Keratinocyte (primary cell): ENCODE data around the gene EPHB1. TPM values are rescaled to one million over a fixed set of nuclear protein-coding genes. Genes with fewer than 3 reads are reported as not detected.

Source experiments
- DNase-seq: peaks from one replicate; pipeline ENCODE4 v3.0.0-alpha.2; 2011; ENCODE audit warnings: low read depth, missing footprints, low spot score
- FAIRE-seq: peaks from 2 replicates; lab custom pipeline; 2011; peaks lifted over from hg19 to GRCh38; lab: Jason Lieb, UNC
- H2AFZ ChIP-seq: 2 replicates; pipeline ENCODE4 v1.6.0; 2012; ENCODE audit warnings: low read length, control low read depth, inconsistent platforms; ENCODE audit not compliant: control insufficient read depth
- H3K27ac ChIP-seq: 2 replicates; pipeline ENCODE4 v1.5.1; 2011; ENCODE audit warnings: low read length; ENCODE audit not compliant: control insufficient read depth, insufficient read depth
- H3K27me3 ChIP-seq: 3 replicates; pipeline ENCODE4 v1.6.0; 2011; ENCODE audit warnings: low read length; ENCODE audit not compliant: control insufficient read depth, insufficient read depth; ENCODE audit errors: extremely low read depth
- H3K36me3 ChIP-seq, 2 experiments: 2 replicates in 1 of 2; 3 replicates in 1 of 2; pipeline ENCODE4 v1.5.1; 2011; ENCODE audit warnings: low read length in 2 of 2, mild to moderate bottlenecking in 1 of 2; ENCODE audit not compliant: control insufficient read depth in 2 of 2, insufficient read depth in 2 of 2; ENCODE audit errors: extremely low read depth in 1 of 2
- H3K4me1 ChIP-seq: 3 replicates; pipeline ENCODE4 v1.5.1; 2011; ENCODE audit warnings: low read length; ENCODE audit not compliant: control insufficient read depth, insufficient read depth; ENCODE audit errors: extremely low read depth
- H3K4me2 ChIP-seq: 3 replicates; pipeline ENCODE4 v1.6.0; 2011; ENCODE audit warnings: low read depth, low read length; ENCODE audit not compliant: control insufficient read depth, insufficient read depth; ENCODE audit errors: extremely low read depth
- H3K4me3 ChIP-seq, 3 experiments: fragments of 200-600 bp in 1 of 3; sonication (generic) in 1 of 3; 2 replicates in 2 of 3; 3 replicates in 1 of 3; pipeline ENCODE4 v1.5.1; 2011 to 2016; ENCODE audit warnings: low read length in 3 of 3, mild to moderate bottlenecking in 3 of 3, control low read depth in 2 of 3, inconsistent platforms in 1 of 3, low read depth in 1 of 3, mixed read lengths in 1 of 3, mixed run types in 1 of 3, moderate library complexity in 1 of 3; ENCODE audit not compliant: control insufficient read depth in 2 of 3, insufficient read depth in 2 of 3; ENCODE audit errors: extremely low read depth in 1 of 3
- H3K79me2 ChIP-seq: 2 replicates; pipeline ENCODE4 v1.6.0; 2012; ENCODE audit warnings: low read length; ENCODE audit not compliant: control insufficient read depth, insufficient read depth
- H3K9ac ChIP-seq: 3 replicates; pipeline ENCODE4 v1.6.0; 2011; ENCODE audit warnings: low read length; ENCODE audit not compliant: control insufficient read depth, insufficient read depth; ENCODE audit errors: extremely low read depth
- H3K9me1 ChIP-seq: 3 replicates; pipeline ENCODE4 v1.6.0; 2011; ENCODE audit warnings: low read length; ENCODE audit not compliant: control insufficient read depth, insufficient read depth; ENCODE audit errors: extremely low read depth
- H3K9me3 ChIP-seq: 2 replicates; pipeline ENCODE4 v1.5.1; 2012; ENCODE audit warnings: low read depth, low read length; ENCODE audit not compliant: control insufficient read depth
- H4K20me1 ChIP-seq: 3 replicates; pipeline ENCODE4 v1.6.0; 2011; ENCODE audit warnings: low read length; ENCODE audit not compliant: control insufficient read depth, insufficient read depth; ENCODE audit errors: extremely low read depth
- CTCF ChIP-seq, 3 experiments: IDR thresholded peaks in 1 of 3; conservative IDR thresholded peaks in 1 of 3; optimal IDR thresholded peaks in 1 of 3; 2 replicates in 2 of 3; 3 replicates in 1 of 3; pipeline versions ENCODE3 to v1.5.1; 2011; ENCODE audit warnings: low read length in 3 of 3, mild to moderate bottlenecking in 3 of 3, moderate library complexity in 2 of 3, control low read depth in 1 of 3, inconsistent platforms in 1 of 3; ENCODE audit not compliant: insufficient read depth in 2 of 3; ENCODE audit errors: extremely low read depth in 1 of 3
- EZH2 ChIP-seq: IDR thresholded peaks from one replicate; pipeline ENCODE4 v1.6.1; 2012; ENCODE audit warnings: inconsistent platforms, mild to moderate bottlenecking, low read length, moderate library complexity
- dilution Hi-C: fragments of 300-500 bp; cut with MboI; formaldehyde crosslinking; loops from one replicate; pipeline ENCODE4 v1.7.0; 2020; ENCODE audit warnings: low sequenced_read_pairs; ENCODE audit not compliant: extremely low pct_ligation_motif_present
- polyA plus RNA-seq, 5 experiments: library from polyadenylated mRNA; depleted of rRNA in 3 of 5; stranded (reverse) in 3 of 5; stranded (forward) in 1 of 5; unstranded in 1 of 5; fragments of >200 nt; gene quantifications; 1 replicate in 1 of 5; 2 replicates in 3 of 5; 3 replicates in 1 of 5; pipeline versions ENCODE4 v1.2.1 to v1.2.3, GENCODE V29; 2011 to 2012; ENCODE audit warnings: missing spikeins in 2 of 5, low read depth in 1 of 5, low replicate concordance in 1 of 5

Gene EPHB1
- polyA plus RNA-seq, 1 donor (not counting 4 experiments of a cell fraction or from before 2014, with no cell fraction given): 0.01 TPM

DNA sequence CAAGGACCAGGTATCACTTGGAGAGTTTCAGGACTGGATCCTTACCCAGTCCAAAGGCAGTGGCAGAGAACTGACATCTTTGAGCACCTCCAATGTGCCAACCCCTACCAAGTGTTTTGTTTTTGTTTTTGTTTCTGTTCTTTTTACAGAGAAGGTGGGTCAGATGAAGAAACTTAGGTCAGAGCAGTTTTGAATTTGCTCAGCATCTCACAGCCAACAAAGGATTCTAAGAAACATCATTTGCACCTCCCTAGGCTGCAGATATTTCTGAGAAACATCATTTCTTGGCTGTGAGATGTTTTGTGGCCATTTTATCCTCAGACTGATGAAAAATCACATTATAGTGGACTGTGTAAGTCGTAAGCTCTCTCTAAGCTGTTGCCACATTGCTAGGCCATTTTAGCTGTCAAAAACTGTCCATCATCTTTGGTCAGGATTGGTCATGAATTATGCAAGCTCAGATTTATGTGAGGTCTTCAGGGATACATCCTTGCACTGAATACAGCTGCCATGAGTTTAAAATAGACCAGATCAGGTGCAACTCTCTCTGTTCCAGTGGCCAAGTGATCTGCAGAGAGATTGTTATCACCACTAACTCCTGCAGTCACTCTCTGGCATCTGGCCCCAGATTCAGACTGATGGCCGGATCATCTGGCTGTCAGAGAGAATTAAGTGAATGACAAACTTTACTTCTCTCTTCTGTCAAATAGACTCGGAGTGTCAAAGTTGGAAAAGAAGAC is 341.5 kb downstream of the EPHB1 start:
- no peak for DNase-seq
- Histone ChIP-seq H4K20me1 (no peaks in the 10 kb centered on the region), H3K4me3 (no peak overlapping the region), H3K79me2 (no peaks in the 10 kb centered on the region), H3K27me3 (no peaks in the 10 kb centered on the region), H3K9me3 (no peaks in the 10 kb centered on the region), H3K27ac (no peak overlapping the region), H3K9ac (no peak overlapping the region), H2AFZ (no peak overlapping the region), H3K4me2 (no peak overlapping the region), H3K4me1 (no peaks in the 10 kb centered on the region), H3K9me1 (no peaks in the 10 kb centered on the region), H3K36me3 (no peaks in the 10 kb centered on the region)
- no peak for TF ChIP-seq EZH2
- no peak for TF ChIP-seq CTCF (optimal IDR thresholded peaks at IDR 0.05 in 1 of 3, IDR thresholded peaks at IDR 0.05 in 1 of 3, conservative IDR thresholded peaks at IDR 0.05 in 1 of 3; ENCODE audit: extremely low read depth in 1 of 3, insufficient read depth in 2 of 3, low read length in 3 of 3)
- dilution Hi-C loops: no loop called here
- no peak for FAIRE-seq

DNA sequence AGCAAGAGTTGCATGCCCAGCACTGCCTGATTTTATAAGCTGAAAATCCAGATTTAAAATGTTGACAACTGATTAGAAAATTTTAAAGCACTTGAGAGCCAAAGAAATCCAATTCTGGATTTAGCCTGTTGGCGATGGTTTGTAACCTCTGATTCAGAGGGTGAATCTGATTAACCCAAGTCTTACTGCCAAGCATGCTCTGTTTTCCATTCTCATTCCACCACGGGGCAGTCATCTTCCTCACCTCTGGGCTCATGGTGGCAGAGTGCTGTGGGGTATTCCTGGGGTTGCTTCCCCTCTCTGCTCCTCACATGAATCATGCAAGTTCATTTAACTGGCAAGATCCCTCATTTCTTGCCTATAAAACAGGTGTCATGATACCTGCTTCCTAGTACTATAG is 342.2 kb downstream of the EPHB1 start:
- TF ChIP-seq CTCF (optimal IDR thresholded peaks at IDR 0.05 in 1 of 3, IDR thresholded peaks at IDR 0.05 in 1 of 3, conservative IDR thresholded peaks at IDR 0.05 in 1 of 3; ENCODE audit: extremely low read depth in 1 of 3, insufficient read depth in 2 of 3, low read length in 3 of 3) (no peak), EZH2 (no peak)
- H3K27ac ChIP-seq: no peak overlapping the region
- no peak overlapping the region for H3K4me2 ChIP-seq
- dilution Hi-C loops: no loop called here
- no peaks in the 10 kb centered on the region for H3K4me1 ChIP-seq
- no peaks in the 10 kb centered on the region for H3K79me2 ChIP-seq
- H2AFZ ChIP-seq: no peak overlapping the region
- H3K36me3 ChIP-seq: no peaks in the 10 kb centered on the region
- no peaks in the 10 kb centered on the region for H3K27me3 ChIP-seq
- H4K20me1 ChIP-seq: no peaks in the 10 kb centered on the region
- H3K9ac ChIP-seq: no peak overlapping the region
- no peaks in the 10 kb centered on the region for H3K9me1 ChIP-seq
- no peaks in the 10 kb centered on the region for H3K9me3 ChIP-seq
- H3K4me3 ChIP-seq: no peak overlapping the region
- FAIRE-seq (no peak), DNase-seq (no peak)
